OCI-LY3 (cell line): ENCODE data around the gene TMEM198.

ENCODE experiments used
- EZH2phosphoT487 ChIP-seq: fragments of 200-600 bp; shearing (Covaris generic); IDR thresholded peaks from 2 replicates; pipeline ENCODE4 v1.6.1; 2018; ENCODE audit warnings: antibody characterized with exemption, mixed run types, low read depth
- TF ChIP-seq, protein P1 (sequence below): fragments of 200-600, 300-600 bp; sonication (generic); IDR thresholded peaks from 2 replicates; pipeline ENCODE4 v1.5.1; 2014; ENCODE audit warnings: antibody characterized with exemption, low read length, low read depth

DNA sequence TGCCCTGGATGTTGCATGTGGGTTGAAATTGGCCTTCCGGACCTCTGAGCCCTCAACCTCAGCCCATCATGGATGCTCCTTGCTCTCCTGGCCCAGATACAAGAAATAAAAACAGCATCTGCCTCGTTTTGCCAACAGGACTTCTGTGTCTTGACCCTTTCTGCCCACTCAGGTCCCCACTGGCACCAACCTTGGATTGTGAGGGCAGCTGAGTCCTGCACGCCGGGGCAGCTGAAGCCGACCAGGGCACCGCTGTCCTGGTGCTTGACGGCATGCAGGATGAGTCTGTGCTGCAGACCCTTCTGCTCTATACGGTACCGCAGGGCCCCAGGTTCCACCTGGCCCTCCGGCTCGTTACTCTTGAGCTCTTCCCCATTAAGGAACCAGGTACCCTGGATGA, 22.8 kb downstream of the TMEM198 start:
- TF ChIP-seq, protein P1, sequence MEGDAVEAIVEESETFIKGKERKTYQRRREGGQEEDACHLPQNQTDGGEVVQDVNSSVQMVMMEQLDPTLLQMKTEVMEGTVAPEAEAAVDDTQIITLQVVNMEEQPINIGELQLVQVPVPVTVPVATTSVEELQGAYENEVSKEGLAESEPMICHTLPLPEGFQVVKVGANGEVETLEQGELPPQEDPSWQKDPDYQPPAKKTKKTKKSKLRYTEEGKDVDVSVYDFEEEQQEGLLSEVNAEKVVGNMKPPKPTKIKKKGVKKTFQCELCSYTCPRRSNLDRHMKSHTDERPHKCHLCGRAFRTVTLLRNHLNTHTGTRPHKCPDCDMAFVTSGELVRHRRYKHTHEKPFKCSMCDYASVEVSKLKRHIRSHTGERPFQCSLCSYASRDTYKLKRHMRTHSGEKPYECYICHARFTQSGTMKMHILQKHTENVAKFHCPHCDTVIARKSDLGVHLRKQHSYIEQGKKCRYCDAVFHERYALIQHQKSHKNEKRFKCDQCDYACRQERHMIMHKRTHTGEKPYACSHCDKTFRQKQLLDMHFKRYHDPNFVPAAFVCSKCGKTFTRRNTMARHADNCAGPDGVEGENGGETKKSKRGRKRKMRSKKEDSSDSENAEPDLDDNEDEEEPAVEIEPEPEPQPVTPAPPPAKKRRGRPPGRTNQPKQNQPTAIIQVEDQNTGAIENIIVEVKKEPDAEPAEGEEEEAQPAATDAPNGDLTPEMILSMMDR = no peak
- no peak for TF ChIP-seq EZH2phosphoT487
